Measurements from ENCODE around the gene HACL1.

- TF ChIP-seq, protein P1, sequence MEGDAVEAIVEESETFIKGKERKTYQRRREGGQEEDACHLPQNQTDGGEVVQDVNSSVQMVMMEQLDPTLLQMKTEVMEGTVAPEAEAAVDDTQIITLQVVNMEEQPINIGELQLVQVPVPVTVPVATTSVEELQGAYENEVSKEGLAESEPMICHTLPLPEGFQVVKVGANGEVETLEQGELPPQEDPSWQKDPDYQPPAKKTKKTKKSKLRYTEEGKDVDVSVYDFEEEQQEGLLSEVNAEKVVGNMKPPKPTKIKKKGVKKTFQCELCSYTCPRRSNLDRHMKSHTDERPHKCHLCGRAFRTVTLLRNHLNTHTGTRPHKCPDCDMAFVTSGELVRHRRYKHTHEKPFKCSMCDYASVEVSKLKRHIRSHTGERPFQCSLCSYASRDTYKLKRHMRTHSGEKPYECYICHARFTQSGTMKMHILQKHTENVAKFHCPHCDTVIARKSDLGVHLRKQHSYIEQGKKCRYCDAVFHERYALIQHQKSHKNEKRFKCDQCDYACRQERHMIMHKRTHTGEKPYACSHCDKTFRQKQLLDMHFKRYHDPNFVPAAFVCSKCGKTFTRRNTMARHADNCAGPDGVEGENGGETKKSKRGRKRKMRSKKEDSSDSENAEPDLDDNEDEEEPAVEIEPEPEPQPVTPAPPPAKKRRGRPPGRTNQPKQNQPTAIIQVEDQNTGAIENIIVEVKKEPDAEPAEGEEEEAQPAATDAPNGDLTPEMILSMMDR (IDR thresholded peaks at IDR 0.05): no peak
- no peak for TF ChIP-seq POLR2A (IDR thresholded peaks at IDR 0.05)
Observed at GRCh38 chr3:15514663-15515340, 86.6 kb downstream of the HACL1 start.

Data from uterus (tissue), 2 donors.